MCF 10A (cell line): ENCODE data around the gene LRRC7. TPM values are rescaled to one million over a fixed set of nuclear protein-coding genes. Genes with fewer than 3 reads are reported as not detected.

ENCODE experiments used
- BruUV-seq: library from RNA; stranded (reverse); fragments of 400-500 nt; replicated peaks from 2 replicates; lab custom pipeline; 2021; lab: Mats Ljungman, UMichigan
- CTCF ChIA-PET: fragments of 300-600 bp; sonication (Branson Sonifier 250); formaldehyde crosslinking; extraction: SDS; loops from one replicate; lab custom pipeline; 2021; ENCODE audit warnings: antibody characterized with exemption, inconsistent platforms; lab: Yijun Ruan, JAX
- POLR2A ChIA-PET: fragments of 300-600, 350-650 bp; sonication (Branson Sonifier 250); formaldehyde crosslinking; extraction: SDS; loops from one replicate; lab custom pipeline; 2020; ENCODE audit warnings: antibody characterized with exemption, inconsistent platforms; lab: Yijun Ruan, JAX
- DNase-seq: peaks from one replicate; pipeline ENCODE4 v3.0.0-alpha.2; 2018; ENCODE audit not compliant: unreplicated experiment
- H3K27ac Mint-ChIP-seq: one replicate; pipeline ENCODE4 v1.8.0; 2022; ENCODE audit warnings: mild to moderate bottlenecking, low read depth, mixed read lengths; ENCODE audit not compliant: unreplicated experiment
- H3K27me3 Mint-ChIP-seq: one replicate; pipeline ENCODE4 v1.8.0; 2022; ENCODE audit warnings: mixed read lengths; ENCODE audit not compliant: insufficient read depth, unreplicated experiment
- H3K36me3 Mint-ChIP-seq: one replicate; pipeline ENCODE4 v1.8.0; 2022; ENCODE audit warnings: mild to moderate bottlenecking, moderate library complexity, mixed read lengths; ENCODE audit not compliant: insufficient read depth, unreplicated experiment
- H3K4me1 Mint-ChIP-seq: one replicate; pipeline ENCODE4 v1.8.0; 2022; ENCODE audit warnings: mixed read lengths; ENCODE audit not compliant: insufficient read depth, unreplicated experiment
- H3K4me3 Mint-ChIP-seq: one replicate; pipeline ENCODE4 v1.8.0; 2022; ENCODE audit warnings: mild to moderate bottlenecking, moderate library complexity, mixed read lengths; ENCODE audit not compliant: unreplicated experiment
- H3K9me3 Mint-ChIP-seq: one replicate; pipeline ENCODE4 v1.8.0; 2022; ENCODE audit warnings: mixed read lengths; ENCODE audit not compliant: unreplicated experiment
- intact Hi-C: fragments of 100-400 bp; cut with micrococcal nuclease; formaldehyde crosslinking; loops from 2 replicates; pipeline ENCODE4 v1.14.1; 2022
- total RNA-seq: library from RNA; stranded (reverse); gene quantifications from 2 replicates; pipeline ENCODE4 v1.2.3, GENCODE V29; 2022
- TF ChIP-seq, protein P1 (sequence below): fragments of 200-600 bp; IDR thresholded peaks from one replicate; pipeline ENCODE4 v1.8.0; 2022; ENCODE audit warnings: antibody characterized with exemption, mild to moderate bottlenecking; ENCODE audit not compliant: unreplicated experiment

The LRRC7 gene
- total RNA-seq, 1 experiment from 2014 or later, result not detected

DNA sequence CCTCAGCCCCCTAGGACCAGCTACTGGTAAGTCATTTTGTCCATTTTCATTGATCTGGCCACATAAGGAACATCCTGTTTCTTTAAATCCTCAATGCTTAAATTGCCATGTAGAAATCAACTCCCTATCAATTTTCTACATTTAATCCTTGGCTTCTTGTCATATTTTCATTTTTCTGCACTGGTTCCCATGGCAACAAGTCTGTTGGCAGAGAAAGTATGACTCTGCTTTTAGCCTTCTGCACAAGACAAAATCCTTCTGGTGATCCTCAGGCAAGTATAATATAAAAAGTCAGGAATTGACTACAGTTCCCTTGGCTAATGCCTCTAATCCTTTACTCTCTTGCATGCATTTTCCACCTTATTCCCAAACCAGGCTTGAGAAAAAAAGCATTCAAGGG is 572.6 kb downstream of the LRRC7 start:
- Mint-ChIP-seq H3K4me3 (no peak overlapping the region), H3K4me1 (no peaks in the 10 kb centered on the region), H3K27ac (no peak overlapping the region), H3K36me3 (peaks cover 4% of the 10 kb centered on the region), H3K27me3 (no peaks in the 10 kb centered on the region), H3K9me3 (no peaks in the 10 kb centered on the region)
- DNase-seq, result no peak
- intact Hi-C loops, result no loop called here
- no TSS peak for BruUV-seq
- TF ChIP-seq, protein P1, sequence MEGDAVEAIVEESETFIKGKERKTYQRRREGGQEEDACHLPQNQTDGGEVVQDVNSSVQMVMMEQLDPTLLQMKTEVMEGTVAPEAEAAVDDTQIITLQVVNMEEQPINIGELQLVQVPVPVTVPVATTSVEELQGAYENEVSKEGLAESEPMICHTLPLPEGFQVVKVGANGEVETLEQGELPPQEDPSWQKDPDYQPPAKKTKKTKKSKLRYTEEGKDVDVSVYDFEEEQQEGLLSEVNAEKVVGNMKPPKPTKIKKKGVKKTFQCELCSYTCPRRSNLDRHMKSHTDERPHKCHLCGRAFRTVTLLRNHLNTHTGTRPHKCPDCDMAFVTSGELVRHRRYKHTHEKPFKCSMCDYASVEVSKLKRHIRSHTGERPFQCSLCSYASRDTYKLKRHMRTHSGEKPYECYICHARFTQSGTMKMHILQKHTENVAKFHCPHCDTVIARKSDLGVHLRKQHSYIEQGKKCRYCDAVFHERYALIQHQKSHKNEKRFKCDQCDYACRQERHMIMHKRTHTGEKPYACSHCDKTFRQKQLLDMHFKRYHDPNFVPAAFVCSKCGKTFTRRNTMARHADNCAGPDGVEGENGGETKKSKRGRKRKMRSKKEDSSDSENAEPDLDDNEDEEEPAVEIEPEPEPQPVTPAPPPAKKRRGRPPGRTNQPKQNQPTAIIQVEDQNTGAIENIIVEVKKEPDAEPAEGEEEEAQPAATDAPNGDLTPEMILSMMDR, result no peak
- ChIA-PET CTCF (interaction anchor here (0.9 to 1.3 kb wide), 3 partner anchors 10 to 465 kb away, joined by 3 to 4 read pairs (median 4); no protein-coding TSS in a partner anchor), POLR2A (interaction anchor here (0.6 kb wide), 1 partner anchor 203 kb away, joined by 3 read pairs; no protein-coding TSS in a partner anchor)

- Mint-ChIP-seq H3K4me3 (no peak overlapping the region), H3K4me1 (no peaks in the 10 kb centered on the region), H3K36me3 (no peaks in the 10 kb centered on the region), H3K27ac (no peak overlapping the region), H3K27me3 (no peaks in the 10 kb centered on the region), H3K9me3 (no peaks in the 10 kb centered on the region)
- no TSS peak for BruUV-seq
- DNase-seq, result no peak
- TF ChIP-seq, protein P1, result no peak
- ChIA-PET POLR2A (interaction anchor here (0.6 to 1.5 kb wide), 2 partner anchors 81 to 270 kb away, joined by 3 read pairs; partner anchors contain the start of genes CTH and SRSF11), CTCF (interaction anchor here (1.1 to 3.3 kb wide), 5 partner anchors 8 to 909 kb away, joined by 3 to 27 read pairs (median 3); no protein-coding TSS in a partner anchor)
- intact Hi-C loops, result no loop called here
Measured at GRCh38 chr1:70140894-70141293, 573.2 kb downstream of the LRRC7 start.

- Mint-ChIP-seq H3K27ac (no peak overlapping the region), H3K9me3 (no peaks in the 10 kb centered on the region), H3K27me3 (no peaks in the 10 kb centered on the region), H3K36me3 (peaks cover 4% of the 10 kb centered on the region), H3K4me1 (peaks cover 5% of the 10 kb centered on the region), H3K4me3 (no peak overlapping the region)
- intact Hi-C loops, result no loop called here
- TF ChIP-seq, protein P1, result peak; percentile 29
- POLR2A ChIA-PET, result interaction anchor here (0.6 to 1.5 kb wide), 2 partner anchors 18 to 269 kb away, joined by 3 to 4 read pairs; partner anchors contain the start of gene CTH
- BruUV-seq, result no TSS peak
- CTCF ChIA-PET, result interaction anchor here (1.3 to 3.3 kb wide), 3 partner anchors 9 to 908 kb away, joined by 3 to 27 read pairs (median 3); no protein-coding TSS in a partner anchor
- DNase-seq, result no peak
Measured at GRCh38 chr1:70142075-70142474, 574.4 kb downstream of the LRRC7 start.

- no peak for DNase-seq
- Mint-ChIP-seq H3K4me1 (peaks cover 5% of the 10 kb centered on the region), H3K9me3 (no peaks in the 10 kb centered on the region), H3K4me3 (no peak overlapping the region), H3K27ac (no peak overlapping the region), H3K36me3 (peaks cover 6% of the 10 kb centered on the region), H3K27me3 (no peaks in the 10 kb centered on the region)
- TF ChIP-seq, protein P1, result no peak
- no TSS peak for BruUV-seq
- ChIA-PET POLR2A (no interaction called here), CTCF (interaction anchor here (0.6 to 3.3 kb wide), 5 partner anchors 10 to 1793 kb away, joined by 3 to 27 read pairs (median 5); no protein-coding TSS in a partner anchor)
- intact Hi-C loops, result no loop called here
Measured at GRCh38 chr1:70143048-70143659, 575.4 kb downstream of the LRRC7 start.
